Coronary artery (tissue), 2 donors: ENCODE measurements around the gene GRWD1.

ENCODE experiments used
- DNase-seq: peaks from one replicate; pipeline ENCODE4 v3.0.0-alpha.2; 2017; ENCODE audit warnings: low spot score
- H3K27ac ChIP-seq, 2 donors: fragments of 200-600 bp; sonication (generic); one replicate each; pipeline ENCODE4 v1.5.1; 2016 to 2019
- H3K4me3 ChIP-seq: fragments of 200-600 bp; sonication (generic); 2 replicates; pipeline ENCODE4 v1.5.1; 2016; ENCODE audit warnings: mild to moderate bottlenecking, moderate library complexity
- CTCF ChIP-seq: fragments of 200-600 bp; sonication (generic); IDR thresholded peaks from one replicate; pipeline ENCODE4 v1.5.1; 2019; ENCODE audit warnings: antibody characterized with exemption

The GRWD1 gene

GRCh38 chr19:48445606-48446481 is at the start of gene GRWD1:
TSS of gene GRWD1 (plus strand) at chr19:48445983. CDS start at chr19:48446006, 23 bp downstream.
- peak; percentile 93 for DNase-seq
- peak within 1 kb of the TSS; percentile 80 to 88 for H3K27ac ChIP-seq
- no peak for TF ChIP-seq CTCF
- peak within 1 kb of the TSS; percentile 91 for H3K4me3 ChIP-seq

GRCh38 chr19:48396016-48396823 is 49.6 kb upstream of the GRWD1 start:
- TF ChIP-seq CTCF: no peak
- H3K4me3 ChIP-seq: no peak overlapping the region
- no peak for DNase-seq
- H3K27ac ChIP-seq: no peak overlapping the region

GRCh38 chr19:48396824-48397176 is 49.0 kb upstream of the GRWD1 start:
- DNase-seq: no peak
- Histone ChIP-seq H3K4me3 (no peak overlapping the region), H3K27ac (no peak overlapping the region)
- TF ChIP-seq CTCF: no peak

GRCh38 chr19:48397263-48398101 is 48.3 kb upstream of the GRWD1 start:
- Histone ChIP-seq H3K27ac (peak overlapping the region in 1 of 2 donors; percentile 62), H3K4me3 (peak overlapping the region; percentile 63)
- DNase-seq: no peak
- TF ChIP-seq CTCF: no peak

- no peak for TF ChIP-seq CTCF
- Histone ChIP-seq H3K27ac (peak overlapping the region in 1 of 2 donors; percentile 62), H3K4me3 (peak overlapping the region; percentile 63)
- no peak for DNase-seq
Observed at GRCh38 chr19:48398102-48398374, 47.7 kb upstream of the GRWD1 start.

- DNase-seq: no peak
- H3K4me3 ChIP-seq: peak overlapping the region; percentile 63
- no peak for TF ChIP-seq CTCF
- peak overlapping the region in 1 of 2 donors; percentile 62 for H3K27ac ChIP-seq
Observed at GRCh38 chr19:48398375-48399235, 47.2 kb upstream of the GRWD1 start.
